Fibroblast of lung (primary cell): ENCODE data around the gene TCERG1L.

Experiments
- EZH2 ChIP-seq: IDR thresholded peaks from 2 replicates; pipeline ENCODE4 v1.5.1; 2012; ENCODE audit warnings: low read length, control low read depth, mild to moderate bottlenecking; ENCODE audit errors: missing control alignments
- TF ChIP-seq, protein P1 (sequence below), 2 donors: IDR thresholded peaks in 1 of 2; conservative IDR thresholded peaks in 1 of 2; 1 replicate in 1 of 2; 2 replicates in 1 of 2; pipeline ENCODE4 v1.5.1; 2011 to 2012; ENCODE audit warnings: low read length in 2 of 2, control low read depth in 1 of 2, inconsistent platforms in 1 of 2, low read depth in 1 of 2, mild to moderate bottlenecking in 1 of 2

- TF ChIP-seq, protein P1, sequence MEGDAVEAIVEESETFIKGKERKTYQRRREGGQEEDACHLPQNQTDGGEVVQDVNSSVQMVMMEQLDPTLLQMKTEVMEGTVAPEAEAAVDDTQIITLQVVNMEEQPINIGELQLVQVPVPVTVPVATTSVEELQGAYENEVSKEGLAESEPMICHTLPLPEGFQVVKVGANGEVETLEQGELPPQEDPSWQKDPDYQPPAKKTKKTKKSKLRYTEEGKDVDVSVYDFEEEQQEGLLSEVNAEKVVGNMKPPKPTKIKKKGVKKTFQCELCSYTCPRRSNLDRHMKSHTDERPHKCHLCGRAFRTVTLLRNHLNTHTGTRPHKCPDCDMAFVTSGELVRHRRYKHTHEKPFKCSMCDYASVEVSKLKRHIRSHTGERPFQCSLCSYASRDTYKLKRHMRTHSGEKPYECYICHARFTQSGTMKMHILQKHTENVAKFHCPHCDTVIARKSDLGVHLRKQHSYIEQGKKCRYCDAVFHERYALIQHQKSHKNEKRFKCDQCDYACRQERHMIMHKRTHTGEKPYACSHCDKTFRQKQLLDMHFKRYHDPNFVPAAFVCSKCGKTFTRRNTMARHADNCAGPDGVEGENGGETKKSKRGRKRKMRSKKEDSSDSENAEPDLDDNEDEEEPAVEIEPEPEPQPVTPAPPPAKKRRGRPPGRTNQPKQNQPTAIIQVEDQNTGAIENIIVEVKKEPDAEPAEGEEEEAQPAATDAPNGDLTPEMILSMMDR (conservative IDR thresholded peaks at IDR 0.05 in 1 of 2, IDR thresholded peaks at IDR 0.05 in 1 of 2; ENCODE audit: low read depth in 1 of 2, low read length in 2 of 2), result no peak
- no peak for TF ChIP-seq EZH2
These were observed 36.6 kb downstream of the TCERG1L start for GRCh38 chr10:131274883-131275282.
